Measurements from ENCODE around the gene WWOX. TPM values are rescaled to one million over a fixed set of nuclear protein-coding genes. Genes with fewer than 3 reads are reported as not detected.

WWOX gene
- polyA plus RNA-seq, 2 of the 4 experiments (the other 2 are of a cell fraction) = 16.0 to 17.2 TPM

DNA sequence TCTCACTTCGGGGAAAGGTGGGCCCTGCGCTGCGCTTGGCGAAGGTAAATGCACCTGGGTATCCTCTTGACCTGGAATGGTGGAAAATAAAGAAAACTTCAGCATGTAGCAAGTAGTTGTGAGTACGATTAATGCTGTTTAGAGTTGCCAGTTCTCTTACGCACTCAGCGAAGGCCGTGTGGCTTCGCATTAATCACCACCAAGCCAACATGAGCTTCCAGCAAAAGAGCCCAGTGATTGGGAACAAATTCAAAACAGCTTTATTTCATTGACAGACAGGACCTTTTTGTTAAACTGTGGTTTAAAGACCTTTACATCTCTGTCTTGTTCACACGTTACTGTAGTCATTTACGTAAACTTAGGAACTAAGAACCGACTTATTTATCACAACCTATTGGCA is 969.7 kb downstream of the WWOX start:
- ATAC-seq (no peak), DNase-seq (ENCODE audit: low read depth in 1 of 2, low spot score in 1 of 2) (no peak), FAIRE-seq (no peak)
- H3K9me3 ChIP-seq = no peaks in the 10 kb centered on the region
- TF ChIP-seq CHD4 (IDR thresholded peaks at IDR 0.05; ENCODE audit: borderline replicate concordance) (no peak), RARB (CRISPR knock-in tag; IDR thresholded peaks at IDR 0.05) (no peak), ZFP36 (IDR thresholded peaks at IDR 0.05; ENCODE audit: borderline replicate concordance, partially characterized antibody) (no peak), CBX2 (IDR thresholded peaks at IDR 0.05; ENCODE audit: borderline replicate concordance, low read depth) (no peak), EHMT2 (IDR thresholded peaks at IDR 0.05; ENCODE audit: low read depth) (no peak), NFE2L2 (conservative IDR thresholded peaks at IDR 0.05; ENCODE audit: low read length) (no peak), FOSB (CRISPR knock-in tag; IDR thresholded peaks at IDR 0.05) (no peak), CHD2 (IDR thresholded peaks at IDR 0.05; ENCODE audit: low read length, partially characterized antibody) (no peak), RCOR1 (IDR thresholded peaks at IDR 0.05; ENCODE audit: low read depth, low read length) (no peak), TFCP2L1 (CRISPR knock-in tag; IDR thresholded peaks at IDR 0.05) (no peak), JUN (IDR thresholded peaks at IDR 0.05) (no peak), FOXS1 (CRISPR knock-in tag; IDR thresholded peaks at IDR 0.05) (no peak), MYC (IDR thresholded peaks at IDR 0.05; ENCODE audit: borderline replicate concordance, low read length) (no peak), NPAS2 (CRISPR knock-in tag; IDR thresholded peaks at IDR 0.05; ENCODE audit: borderline replicate concordance) (no peak), BHLHE40 (IDR thresholded peaks at IDR 0.05; ENCODE audit: low read depth, low read length) (no peak), HOXB5 (CRISPR knock-in tag; IDR thresholded peaks at IDR 0.05) (no peak)
- TF ChIP-seq, protein P1, sequence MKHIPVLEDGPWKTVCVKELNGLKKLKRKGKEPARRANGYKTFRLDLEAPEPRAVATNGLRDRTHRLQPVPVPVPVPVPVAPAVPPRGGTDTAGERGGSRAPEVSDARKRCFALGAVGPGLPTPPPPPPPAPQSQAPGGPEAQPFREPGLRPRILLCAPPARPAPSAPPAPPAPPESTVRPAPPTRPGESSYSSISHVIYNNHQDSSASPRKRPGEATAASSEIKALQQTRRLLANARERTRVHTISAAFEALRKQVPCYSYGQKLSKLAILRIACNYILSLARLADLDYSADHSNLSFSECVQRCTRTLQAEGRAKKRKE (CRISPR knock-in tag; IDR thresholded peaks at IDR 0.05; ENCODE audit: low read depth) = no peak
- TF ChIP-seq, protein P2, sequence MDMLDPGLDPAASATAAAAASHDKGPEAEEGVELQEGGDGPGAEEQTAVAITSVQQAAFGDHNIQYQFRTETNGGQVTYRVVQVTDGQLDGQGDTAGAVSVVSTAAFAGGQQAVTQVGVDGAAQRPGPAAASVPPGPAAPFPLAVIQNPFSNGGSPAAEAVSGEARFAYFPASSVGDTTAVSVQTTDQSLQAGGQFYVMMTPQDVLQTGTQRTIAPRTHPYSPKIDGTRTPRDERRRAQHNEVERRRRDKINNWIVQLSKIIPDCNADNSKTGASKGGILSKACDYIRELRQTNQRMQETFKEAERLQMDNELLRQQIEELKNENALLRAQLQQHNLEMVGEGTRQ (IDR thresholded peaks at IDR 0.05) = no peak
- TF ChIP-seq, protein P3, sequence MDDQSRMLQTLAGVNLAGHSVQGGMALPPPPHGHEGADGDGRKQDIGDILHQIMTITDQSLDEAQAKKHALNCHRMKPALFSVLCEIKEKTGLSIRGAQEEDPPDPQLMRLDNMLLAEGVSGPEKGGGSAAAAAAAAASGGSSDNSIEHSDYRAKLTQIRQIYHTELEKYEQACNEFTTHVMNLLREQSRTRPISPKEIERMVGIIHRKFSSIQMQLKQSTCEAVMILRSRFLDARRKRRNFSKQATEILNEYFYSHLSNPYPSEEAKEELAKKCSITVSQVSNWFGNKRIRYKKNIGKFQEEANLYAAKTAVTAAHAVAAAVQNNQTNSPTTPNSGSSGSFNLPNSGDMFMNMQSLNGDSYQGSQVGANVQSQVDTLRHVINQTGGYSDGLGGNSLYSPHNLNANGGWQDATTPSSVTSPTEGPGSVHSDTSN (IDR thresholded peaks at IDR 0.05) = no peak
- TF ChIP-seq, protein P4, sequence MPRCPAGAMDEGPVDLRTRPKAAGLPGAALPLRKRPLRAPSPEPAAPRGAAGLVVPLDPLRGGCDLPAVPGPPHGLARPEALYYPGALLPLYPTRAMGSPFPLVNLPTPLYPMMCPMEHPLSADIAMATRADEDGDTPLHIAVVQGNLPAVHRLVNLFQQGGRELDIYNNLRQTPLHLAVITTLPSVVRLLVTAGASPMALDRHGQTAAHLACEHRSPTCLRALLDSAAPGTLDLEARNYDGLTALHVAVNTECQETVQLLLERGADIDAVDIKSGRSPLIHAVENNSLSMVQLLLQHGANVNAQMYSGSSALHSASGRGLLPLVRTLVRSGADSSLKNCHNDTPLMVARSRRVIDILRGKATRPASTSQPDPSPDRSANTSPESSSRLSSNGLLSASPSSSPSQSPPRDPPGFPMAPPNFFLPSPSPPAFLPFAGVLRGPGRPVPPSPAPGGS (IDR thresholded peaks at IDR 0.05) = no peak
- WGBS (ENCODE audit: missing lambda C conversion rate) = 71% methylated on average over 12 of the region's 12 CpGs
- no peak overlapping the region for H3K4me3 ChIP-seq
- no peaks in the 10 kb centered on the region for H3K4me1 ChIP-seq
- CTCF ChIA-PET = no interaction called here
- POLR2A ChIA-PET = no interaction called here
- H3K27ac ChIP-seq = no peak overlapping the region
- no peak overlapping the region for H3K4me2 ChIP-seq

DNA sequence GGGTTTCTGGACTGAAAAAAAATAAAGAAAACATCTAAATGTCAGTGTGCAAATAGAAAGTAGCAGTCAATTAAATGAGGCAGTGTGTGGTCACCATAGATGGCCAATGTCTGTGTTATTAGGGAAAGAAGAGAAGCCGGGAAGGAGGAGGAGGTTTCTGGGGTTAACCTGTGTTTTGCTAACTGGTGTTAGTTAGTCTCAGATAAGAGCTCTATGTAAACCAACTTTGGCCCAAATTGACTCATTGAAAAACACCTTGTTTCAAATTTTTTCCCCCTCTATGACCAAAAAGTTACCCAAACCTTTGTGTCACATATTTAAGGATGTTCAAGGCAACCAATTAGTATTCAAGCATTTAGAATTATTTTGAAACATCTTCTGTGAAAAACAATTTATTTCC is 970.2 kb downstream of the WWOX start:
- H3K4me3 ChIP-seq = no peak overlapping the region
- ATAC-seq (no peak), FAIRE-seq (no peak), DNase-seq (ENCODE audit: low read depth in 1 of 2, low spot score in 1 of 2) (no peak)
- no peaks in the 10 kb centered on the region for H3K4me1 ChIP-seq
- H3K27ac ChIP-seq = no peak overlapping the region
- H3K9me3 ChIP-seq = no peaks in the 10 kb centered on the region
- no peak overlapping the region for H3K4me2 ChIP-seq
- CTCF ChIA-PET = no interaction called here
- POLR2A ChIA-PET = no interaction called here
- TF ChIP-seq, protein P3 (IDR thresholded peaks at IDR 0.05) = no peak
- TF ChIP-seq, protein P5, sequence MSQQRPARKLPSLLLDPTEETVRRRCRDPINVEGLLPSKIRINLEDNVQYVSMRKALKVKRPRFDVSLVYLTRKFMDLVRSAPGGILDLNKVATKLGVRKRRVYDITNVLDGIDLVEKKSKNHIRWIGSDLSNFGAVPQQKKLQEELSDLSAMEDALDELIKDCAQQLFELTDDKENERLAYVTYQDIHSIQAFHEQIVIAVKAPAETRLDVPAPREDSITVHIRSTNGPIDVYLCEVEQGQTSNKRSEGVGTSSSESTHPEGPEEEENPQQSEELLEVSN (IDR thresholded peaks at IDR 0.05; ENCODE audit: borderline replicate concordance, low read depth) = no peak
- no peak for TF ChIP-seq HEYL (CRISPR knock-in tag; IDR thresholded peaks at IDR 0.05)
- WGBS (ENCODE audit: missing lambda C conversion rate) = 0% methylated on average over 1 of the region's 1 CpG
